Gastrocnemius medialis (tissue), 4 donors: ENCODE measurements around the gene PROM1.

ENCODE experiments used
- CTCF ChIP-seq, 5 experiments: fragments of 450-650 bp in 3 of 5; fragments of 200-600 bp in 2 of 5; sonication (generic) in 2 of 5; IDR thresholded peaks in 4 of 5; conservative IDR thresholded peaks in 1 of 5; 1 replicate in 4 of 5; 2 replicates in 1 of 5; pipeline ENCODE4 v1.5.1; 2016 to 2019; ENCODE audit warnings: antibody characterized with exemption in 5 of 5, mild to moderate bottlenecking in 3 of 5, moderate library complexity in 3 of 5
- POLR2A ChIP-seq, 2 donors: fragments of 450-650 bp; IDR thresholded peaks; one replicate each; pipeline ENCODE4 v1.6.1; 2017; ENCODE audit warnings: antibody characterized with exemption in 2 of 2, mild to moderate bottlenecking in 2 of 2, moderate library complexity in 2 of 2

- TF ChIP-seq CTCF (IDR thresholded peaks at IDR 0.05 in 4 of 5, conservative IDR thresholded peaks at IDR 0.05 in 1 of 5) (no peak), POLR2A (IDR thresholded peaks at IDR 0.05) (no peak)
Measured at GRCh38 chr4:16082426-16083240, 1.2 kb downstream of the PROM1 start.
